Hippocampal formation (tissue), 2 donors: ENCODE data around the gene VAPA.

Source experiments
- DNase-seq, 2 donors: peaks; one replicate each; lab custom pipeline; 2025; lab: John Stamatoyannopoulos, UW

Gene VAPA

GRCh38 chr18:9914584-9915290 is 921 bp downstream of the VAPA start:
- peak in 1 of 2 donors; percentile 14 for DNase-seq

GRCh38 chr18:9915291-9916076 is 1.7 kb downstream of the VAPA start:
- no peak for DNase-seq

DNA sequence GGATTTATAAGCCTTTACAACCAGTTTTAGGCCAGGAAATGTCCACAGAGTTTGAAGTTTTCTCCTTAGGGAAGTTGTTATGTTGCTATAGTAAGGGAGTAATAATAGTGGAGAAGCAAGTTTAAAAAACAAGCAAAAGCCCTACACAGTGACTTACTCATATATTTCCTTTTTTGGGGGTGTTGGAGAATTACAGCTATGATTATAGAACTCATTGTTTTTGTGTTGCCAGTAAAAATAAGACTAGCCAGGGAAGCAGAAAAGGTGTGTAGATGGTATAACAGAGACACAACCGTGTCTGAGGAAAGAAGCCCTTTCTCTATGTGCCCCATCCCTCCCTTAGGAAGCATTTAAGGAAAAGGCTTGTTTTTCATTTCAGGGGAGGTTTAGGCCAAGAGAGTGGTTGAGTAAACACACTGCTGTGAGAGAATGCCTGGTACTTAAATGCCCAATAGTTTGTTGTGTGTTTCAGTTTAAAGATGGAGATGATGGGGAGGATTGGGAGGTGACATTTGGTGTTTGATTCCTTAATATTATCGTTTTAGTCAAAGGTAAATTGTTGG is 2.3 kb downstream of the VAPA start:
- DNase-seq = no peak

GRCh38 chr18:9916808-9917207 is 3.0 kb downstream of the VAPA start:
- no peak for DNase-seq

DNA sequence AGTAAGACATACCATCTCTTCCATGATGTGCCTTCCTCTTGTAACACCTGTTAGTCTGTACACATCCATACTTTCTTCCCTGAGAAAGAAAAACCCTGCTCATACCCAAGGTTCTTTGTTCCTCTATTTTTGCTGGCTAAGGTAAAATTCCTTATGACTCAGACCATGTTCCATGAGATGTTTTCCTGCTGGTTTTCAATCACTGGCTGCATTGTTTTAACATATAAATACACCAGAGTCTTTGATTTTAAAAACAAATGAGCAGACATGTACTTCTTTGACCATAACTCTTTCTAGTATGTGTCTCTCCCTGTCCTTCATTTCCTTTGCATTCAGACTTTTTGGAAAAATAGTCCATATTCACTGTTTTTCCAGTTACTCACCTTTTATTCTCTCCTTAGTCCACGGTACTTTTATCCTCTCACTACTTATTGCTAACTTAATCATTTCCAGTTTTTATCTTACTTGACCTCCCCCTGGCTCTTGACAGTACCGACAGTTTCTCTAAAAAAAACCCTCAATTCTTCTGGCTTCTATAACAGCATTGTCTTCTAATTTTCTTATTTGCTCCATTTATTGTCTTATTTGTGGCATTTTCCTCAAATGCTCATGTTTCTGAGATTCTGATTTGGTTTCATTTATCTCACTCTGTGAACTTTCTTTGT is 4.3 kb downstream of the VAPA start:
- DNase-seq = no peak

GRCh38 chr18:9919564-9920232 is 5.9 kb downstream of the VAPA start:
- no peak for DNase-seq

GRCh38 chr18:9922592-9923311 is 8.9 kb downstream of the VAPA start:
- DNase-seq = no peak

GRCh38 chr18:9924371-9924943 is 10.6 kb downstream of the VAPA start:
- DNase-seq = no peak

- DNase-seq = peak in 1 of 2 donors; percentile 37
These were observed 11.6 kb downstream of the VAPA start for GRCh38 chr18:9925369-9925768.

DNA sequence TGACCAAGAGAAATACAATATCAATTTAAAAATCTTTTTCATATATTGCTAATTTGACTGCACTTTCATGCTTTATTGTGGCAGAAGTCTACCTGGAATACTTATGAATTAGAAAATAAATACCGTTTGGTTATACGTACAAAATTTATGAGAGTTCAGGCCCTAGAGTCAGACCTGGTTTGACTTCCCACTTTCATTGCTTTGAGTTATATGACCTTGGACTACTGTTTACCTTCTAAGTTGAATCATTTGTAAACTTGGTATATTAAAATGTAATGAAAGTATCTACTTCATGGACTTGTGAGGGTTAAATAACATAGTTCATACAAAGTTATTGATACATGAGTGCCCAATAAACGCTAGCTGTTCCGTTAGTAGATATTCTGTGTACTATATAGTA is 12.0 kb downstream of the VAPA start:
- DNase-seq = no peak

- DNase-seq = no peak
These were observed 12.5 kb downstream of the VAPA start for GRCh38 chr18:9926223-9926894.

DNA sequence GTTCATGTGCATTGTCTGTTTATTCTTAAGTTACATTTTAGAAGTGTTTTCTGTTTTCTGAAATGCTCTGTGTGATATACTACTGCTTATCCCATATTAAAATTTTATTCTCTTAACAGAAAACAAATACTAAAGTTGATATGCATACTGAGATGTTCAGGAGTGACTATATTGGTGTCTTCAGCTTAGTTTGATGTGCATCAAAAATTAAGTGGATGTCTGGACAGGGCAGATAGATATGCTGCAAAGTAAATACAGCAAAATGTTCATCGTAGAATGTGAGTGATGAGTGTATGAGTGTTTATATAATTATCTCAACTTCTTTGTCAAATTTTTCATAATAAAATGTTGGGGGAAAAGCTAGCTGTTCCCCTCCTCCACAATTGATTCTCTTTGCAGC is 13.2 kb downstream of the VAPA start:
- DNase-seq = no peak

GRCh38 chr18:9927392-9928063 is 13.7 kb downstream of the VAPA start:
- no peak for DNase-seq

DNA sequence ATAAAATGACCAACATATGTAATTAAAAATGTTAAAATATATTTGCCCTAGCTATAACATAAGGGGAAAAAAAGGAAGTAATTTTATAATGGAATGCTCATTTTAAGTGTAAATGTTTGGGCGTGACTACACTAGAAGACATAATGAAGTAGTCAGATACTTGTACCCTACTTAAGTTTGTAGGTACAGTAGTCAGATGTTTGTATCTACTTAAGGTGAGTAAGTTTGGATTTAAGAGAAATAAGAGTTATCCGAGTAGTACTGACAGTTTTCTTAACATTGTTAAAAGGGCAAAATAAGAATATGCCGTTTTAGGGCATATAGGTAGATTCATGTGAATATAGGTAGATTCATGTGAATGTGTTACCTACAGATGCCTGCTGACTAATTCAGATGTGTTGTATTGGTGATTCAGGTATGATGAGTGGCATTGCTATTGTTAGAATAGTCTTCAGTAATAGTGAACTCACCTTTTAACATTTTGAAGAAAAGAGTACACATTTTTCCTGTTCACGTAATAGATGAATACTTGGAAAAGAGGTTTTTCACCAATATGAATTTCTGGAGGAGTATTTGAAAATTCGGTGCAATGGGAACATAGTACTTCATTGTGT is 14.9 kb downstream of the VAPA start:
- DNase-seq = no peak

- no peak for DNase-seq
These were observed 16.6 kb downstream of the VAPA start for GRCh38 chr18:9930299-9930884.

DNA sequence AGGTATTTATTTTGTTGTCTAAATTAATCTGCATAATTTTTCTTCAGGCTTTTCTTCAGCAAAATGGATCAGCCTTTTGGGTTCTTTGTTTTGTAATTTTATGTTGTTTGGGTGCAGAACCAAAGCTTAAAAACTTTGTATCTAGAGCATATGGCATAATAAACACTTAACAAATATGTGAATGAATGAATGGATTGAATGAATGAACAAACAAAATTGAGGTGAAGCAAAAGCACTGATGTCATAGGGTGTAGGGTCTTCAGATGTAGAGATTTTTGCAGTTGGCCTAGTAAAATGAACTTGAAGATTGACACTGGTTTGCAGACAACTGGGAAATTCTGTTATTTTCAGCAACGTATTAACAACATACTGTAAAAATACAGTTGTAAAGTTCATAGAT is 17.3 kb downstream of the VAPA start:
- no peak for DNase-seq

- no peak for DNase-seq
These were observed 17.9 kb downstream of the VAPA start for GRCh38 chr18:9931678-9932077.

- DNase-seq = no peak
These were observed 20.0 kb downstream of the VAPA start for GRCh38 chr18:9933865-9934264.

DNA sequence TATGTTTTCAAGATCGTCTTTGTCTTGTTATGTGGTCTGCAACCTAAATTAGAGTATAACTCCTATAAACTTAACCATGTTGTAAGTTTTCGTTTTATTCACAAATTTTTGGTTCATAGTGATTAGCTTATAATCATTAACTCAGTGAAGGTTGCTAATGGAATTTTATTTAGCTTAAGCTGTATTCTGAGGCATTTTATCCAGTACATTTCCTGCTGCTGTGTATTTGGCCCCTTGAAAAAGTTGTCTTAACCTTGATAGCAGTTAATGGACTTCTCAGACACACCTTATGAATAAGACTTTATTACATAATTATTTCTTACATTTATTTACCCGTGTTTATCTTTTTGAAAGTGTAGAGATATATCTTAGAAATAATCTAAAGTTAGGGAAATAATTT is 20.5 kb downstream of the VAPA start:
- DNase-seq = no peak
